Naive B cell (primary cell): ENCODE measurements around the gene EDDM3A. TPM values are rescaled to one million over a fixed set of nuclear protein-coding genes. Genes with fewer than 3 reads are reported as not detected.
A peak's percentile ranks its signal among the peaks of the same experiment; 100 is the strongest.
"Not testable (repeated sequence)": the region's sequence is repeated elsewhere in the genome, so short reads cannot be mapped to it uniquely, and the experiment has no call there.

Source experiments
- ATAC-seq, 2 donors: fragments of 150-1000 bp; cut with Tn5 transposase; 2 replicates each; pipeline ENCODE4 v1.10.0; 2021; ENCODE audit warnings: low read depth in 2 of 2, mild to moderate bottlenecking in 2 of 2, moderate library complexity in 2 of 2
- DNase-seq: peaks from one replicate; pipeline ENCODE4 v3.0.0; 2022
- H3K27ac Mint-ChIP-seq, 6 donors: one replicate each; pipeline ENCODE4 v1.8.0; 2020 to 2022; ENCODE audit warnings: mild to moderate bottlenecking in 6 of 6, mixed read lengths in 6 of 6, moderate library complexity in 5 of 6, inconsistent platforms in 2 of 6
- H3K27me3 Mint-ChIP-seq, 3 donors: one replicate each; pipeline ENCODE4 v1.8.0; 2021 to 2022; ENCODE audit warnings: mixed read lengths in 3 of 3, mild to moderate bottlenecking in 1 of 3
- H3K36me3 Mint-ChIP-seq, 2 donors: one replicate each; pipeline ENCODE4 v1.8.0; 2020 to 2022; ENCODE audit warnings: mixed read lengths in 2 of 2, inconsistent platforms in 1 of 2, mild to moderate bottlenecking in 1 of 2
- H3K4me1 Mint-ChIP-seq, 3 donors: one replicate each; pipeline ENCODE4 v1.8.0; 2020 to 2022; ENCODE audit warnings: mixed read lengths in 3 of 3, inconsistent platforms in 1 of 3, mild to moderate bottlenecking in 1 of 3, moderate library complexity in 1 of 3
- H3K4me3 Mint-ChIP-seq, 8 donors: one replicate each; pipeline ENCODE4 v1.8.0; 2020 to 2022; ENCODE audit warnings: mild to moderate bottlenecking in 8 of 8, mixed read lengths in 8 of 8, moderate library complexity in 8 of 8, inconsistent platforms in 2 of 8
- H3K9me3 Mint-ChIP-seq, 7 donors: one replicate each; pipeline ENCODE4 v1.8.0; 2020 to 2022; ENCODE audit warnings: mixed read lengths in 7 of 7, mild to moderate bottlenecking in 5 of 7, inconsistent platforms in 2 of 7, moderate library complexity in 1 of 7
- polyA plus RNA-seq, 6 donors: library from polyadenylated mRNA; unstranded; fragments of 300-500 nt; fragmentation: Illumina TruSeq; gene quantifications; one replicate each; pipeline ENCODE4 v1.2.3, GENCODE V29; 2021; ENCODE audit warnings: low read depth in 6 of 6

Gene EDDM3A
- polyA plus RNA-seq, 6 donors from 2014 or later, result 0.31 to 0.52 (median 0.47) TPM; not detected in 3

DNA sequence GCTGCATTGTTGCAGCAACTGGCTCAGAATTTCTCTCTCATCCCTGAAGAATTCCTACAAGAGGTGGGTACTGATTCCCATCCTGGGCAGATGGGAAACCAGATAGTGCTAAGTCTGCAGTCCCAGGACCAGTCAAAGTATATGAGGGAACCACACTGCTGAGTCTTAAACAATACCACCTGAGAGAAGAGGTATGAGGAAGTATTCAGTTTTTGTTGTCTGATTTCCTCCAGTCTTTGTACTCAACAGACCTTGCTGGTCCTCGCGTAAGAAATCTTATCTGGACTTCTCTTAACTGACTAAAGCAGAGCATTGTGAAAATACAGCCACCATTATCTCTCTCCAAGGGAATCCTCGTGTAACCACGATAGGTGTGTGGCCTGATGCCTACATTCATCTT lies 3.6 kb upstream of the EDDM3A start:
- ATAC-seq (peak; percentile 58 to 79), DNase-seq (no peak)
- no peaks in the 10 kb centered on the region for H3K9me3 Mint-ChIP-seq
- H3K27me3 Mint-ChIP-seq, result peaks cover 0 to 14% (median 0%) of the 10 kb centered on the region in 3 donors
- peaks cover 7 to 24% (median 20%) of the 10 kb centered on the region in 3 donors for H3K4me1 Mint-ChIP-seq
- no peaks in the 10 kb centered on the region for H3K36me3 Mint-ChIP-seq
- peak overlapping the region; percentile 59 to 82 (median 74) for H3K27ac Mint-ChIP-seq
- H3K4me3 Mint-ChIP-seq, result no peak overlapping the region

- no peaks in the 10 kb centered on the region for H3K9me3 Mint-ChIP-seq
- no peak overlapping the region for H3K4me3 Mint-ChIP-seq
- H3K27me3 Mint-ChIP-seq, result peaks cover 0 to 11% (median 0%) of the 10 kb centered on the region in 3 donors
- H3K36me3 Mint-ChIP-seq, result no peaks in the 10 kb centered on the region
- no peak for ATAC-seq
- DNase-seq, result no peak
- H3K27ac Mint-ChIP-seq, result no peak overlapping the region
- peaks cover 7 to 24% (median 20%) of the 10 kb centered on the region in 3 donors for H3K4me1 Mint-ChIP-seq
These were observed 2.1 kb upstream of the EDDM3A start for GRCh38 chr14:20743556-20743955.

- H3K4me3 Mint-ChIP-seq, result no peak overlapping the region
- peak overlapping the region in 1 of 6 donors; percentile 59 for H3K27ac Mint-ChIP-seq
- peaks cover 2 to 4% of the 10 kb centered on the region in 2 donors for H3K36me3 Mint-ChIP-seq
- DNase-seq (no peak), ATAC-seq (no peak)
- H3K9me3 Mint-ChIP-seq, result peaks cover 0 to 8% (median 3%) of the 10 kb centered on the region in 7 donors
- H3K27me3 Mint-ChIP-seq, result peaks cover 0 to 9% (median 2%) of the 10 kb centered on the region in 3 donors
- H3K4me1 Mint-ChIP-seq, result peaks cover 7 to 24% (median 24%) of the 10 kb centered on the region in 3 donors
These were observed 879 bp downstream of the EDDM3A start for GRCh38 chr14:20746566-20746965.

GRCh38 chr14:20748439-20748838 lies 2.8 kb downstream of the EDDM3A start:
- H3K27ac Mint-ChIP-seq, result no peak overlapping the region
- H3K27me3 Mint-ChIP-seq, result peaks cover 0 to 15% (median 8%) of the 10 kb centered on the region in 3 donors
- H3K4me1 Mint-ChIP-seq, result peaks cover 0 to 11% (median 10%) of the 10 kb centered on the region in 3 donors
- ATAC-seq (no peak), DNase-seq (no peak)
- no peak overlapping the region for H3K4me3 Mint-ChIP-seq
- peaks cover 6 to 26% (median 15%) of the 10 kb centered on the region in 7 donors for H3K9me3 Mint-ChIP-seq
- peaks cover 4 to 13% of the 10 kb centered on the region in 2 donors for H3K36me3 Mint-ChIP-seq

DNA sequence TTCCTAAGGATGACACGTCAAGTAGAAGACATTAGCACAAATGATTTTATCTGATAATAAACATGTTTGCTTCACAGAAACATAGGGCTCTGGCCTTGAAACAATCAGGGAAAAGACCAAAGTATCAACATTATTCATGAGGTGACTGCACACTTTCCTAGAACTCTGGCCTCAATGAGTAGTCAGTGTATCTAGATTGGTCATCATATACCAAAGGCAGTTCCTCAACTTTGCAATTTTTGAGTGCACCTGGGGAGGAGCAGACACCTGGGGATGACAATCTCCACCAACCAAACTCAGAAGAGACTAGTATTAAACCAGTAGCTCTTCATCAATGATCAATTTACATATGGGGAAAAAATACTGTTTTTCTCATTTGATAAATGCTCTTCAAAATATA lies 4.5 kb downstream of the EDDM3A start:
- Mint-ChIP-seq H3K27me3 (peaks cover 0 to 15% (median 8%) of the 10 kb centered on the region in 3 donors), H3K9me3 (peaks cover 6 to 27% (median 15%) of the 10 kb centered on the region in 7 donors), H3K4me1 (peaks cover 0 to 11% (median 10%) of the 10 kb centered on the region in 3 donors), H3K27ac (no peak overlapping the region), H3K4me3 (no peak overlapping the region), H3K36me3 (peaks cover 4 to 13% of the 10 kb centered on the region in 2 donors)
- ATAC-seq (no peak), DNase-seq (no peak)

DNA sequence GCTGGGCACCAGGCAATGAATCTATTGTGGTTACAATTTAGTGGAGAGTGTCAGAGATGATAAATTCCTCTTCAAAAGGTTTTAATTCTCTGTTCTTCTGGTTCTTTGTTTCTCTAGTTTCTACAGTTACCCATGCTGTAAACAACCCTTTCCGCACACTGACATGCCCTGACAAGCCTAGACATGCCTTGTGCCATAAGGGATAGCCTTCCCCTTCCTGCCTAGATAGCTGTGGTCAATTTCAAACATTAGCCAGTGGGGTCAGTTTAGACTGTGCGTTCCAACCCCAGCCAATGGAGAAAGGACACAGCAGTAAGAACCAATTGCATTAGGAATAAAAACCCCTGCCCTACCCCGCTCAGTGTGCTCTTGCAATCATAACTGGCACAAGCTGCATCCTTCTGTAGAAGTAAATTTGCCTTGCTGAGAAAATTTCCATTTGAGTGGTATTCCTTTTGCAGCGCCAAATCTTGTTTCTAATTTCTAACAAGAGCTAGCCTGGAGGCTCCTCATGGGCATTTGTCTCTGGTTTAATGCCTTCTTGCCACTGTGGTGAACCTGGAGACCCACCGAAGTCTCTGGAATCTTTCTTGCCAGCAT lies 6.4 kb downstream of the EDDM3A start:
- H3K27ac Mint-ChIP-seq, result no peak overlapping the region
- peaks cover 6 to 27% (median 15%) of the 10 kb centered on the region in 7 donors for H3K9me3 Mint-ChIP-seq
- DNase-seq (no peak), ATAC-seq (no peak)
- no peak overlapping the region for H3K4me3 Mint-ChIP-seq
- H3K4me1 Mint-ChIP-seq, result peaks cover 0 to 10% (median 0%) of the 10 kb centered on the region in 3 donors
- peaks cover 4 to 13% of the 10 kb centered on the region in 2 donors for H3K36me3 Mint-ChIP-seq
- peaks cover 5 to 15% (median 8%) of the 10 kb centered on the region in 3 donors for H3K27me3 Mint-ChIP-seq

DNA sequence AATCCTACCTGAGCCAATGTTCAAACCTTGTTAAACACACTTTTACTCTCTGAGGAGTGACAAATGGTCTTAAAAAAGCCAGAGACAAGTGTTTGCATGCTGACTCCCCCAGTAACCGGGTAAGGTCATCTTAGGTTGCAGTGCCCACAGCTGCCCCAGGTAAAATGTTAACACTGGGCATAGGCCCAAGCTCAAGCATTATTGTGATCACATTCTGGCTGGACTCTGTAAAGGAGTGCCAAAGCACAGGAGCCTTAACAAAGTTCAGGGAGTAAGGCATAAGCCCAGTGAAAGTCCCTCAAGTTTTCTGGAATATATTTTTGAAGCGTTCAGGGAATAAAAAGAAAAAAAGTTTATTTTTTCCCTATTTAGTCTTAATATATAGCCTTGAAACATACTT lies 8.6 kb downstream of the EDDM3A start:
- Mint-ChIP-seq H3K27me3 (peaks cover 5 to 11% (median 8%) of the 10 kb centered on the region in 3 donors), H3K4me3 (no peak overlapping the region), H3K9me3 (peaks cover 6 to 27% (median 15%) of the 10 kb centered on the region in 7 donors), H3K27ac (no peak overlapping the region), H3K4me1 (peaks cover 6 to 11% (median 9%) of the 10 kb centered on the region in 3 donors), H3K36me3 (peaks cover 4 to 13% of the 10 kb centered on the region in 2 donors)
- ATAC-seq (no peak), DNase-seq (no peak)

DNA sequence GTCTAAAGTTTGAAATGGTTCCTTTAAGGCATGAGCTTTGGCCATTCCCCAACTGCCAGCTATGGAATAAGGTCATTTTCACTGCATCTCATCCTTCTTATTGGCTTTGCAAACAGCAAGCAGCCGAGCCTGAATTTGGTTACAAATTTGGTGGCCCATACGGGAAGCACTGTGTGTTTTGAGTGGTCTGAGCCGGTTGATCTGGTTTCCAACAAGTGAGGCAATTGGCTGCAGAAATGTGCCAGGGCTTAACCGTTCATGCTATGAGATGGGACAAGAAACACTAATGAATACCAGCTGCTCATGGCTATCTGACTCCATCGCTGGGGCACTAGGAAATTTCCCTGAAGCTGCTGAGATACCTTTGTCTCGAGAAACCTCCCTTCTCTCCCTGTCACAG lies 9.3 kb downstream of the EDDM3A start:
- peaks cover 4 to 13% of the 10 kb centered on the region in 2 donors for H3K36me3 Mint-ChIP-seq
- no peak overlapping the region for H3K27ac Mint-ChIP-seq
- H3K4me3 Mint-ChIP-seq, result no peak overlapping the region
- DNase-seq (no peak), ATAC-seq (no peak)
- peaks cover 5 to 11% (median 8%) of the 10 kb centered on the region in 3 donors for H3K27me3 Mint-ChIP-seq
- peaks cover 6 to 9% (median 9%) of the 10 kb centered on the region in 3 donors for H3K4me1 Mint-ChIP-seq
- H3K9me3 Mint-ChIP-seq, result peaks cover 6 to 27% (median 15%) of the 10 kb centered on the region in 7 donors

DNA sequence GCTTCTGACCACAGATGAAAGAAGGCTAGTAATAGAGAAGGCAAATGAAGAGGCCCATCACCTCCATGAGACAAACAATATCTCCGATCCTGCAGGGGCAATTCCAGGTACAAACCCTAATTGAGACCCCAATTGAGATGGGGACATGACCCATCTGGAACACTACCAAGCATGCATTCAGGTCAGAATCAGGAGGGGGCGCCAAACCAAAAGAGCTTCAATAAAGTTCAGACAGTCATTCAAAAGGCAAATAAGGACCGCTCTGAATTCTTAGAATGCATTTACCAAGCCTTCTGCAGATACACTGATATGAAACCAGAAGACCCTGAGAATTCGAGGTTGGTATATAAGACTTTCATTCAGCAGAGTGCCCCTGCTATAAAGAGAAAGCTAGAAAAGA lies 12.3 kb downstream of the EDDM3A start:
- H3K27ac Mint-ChIP-seq, result no peak overlapping the region

GRCh38 chr14:20759465-20759864 lies 13.8 kb downstream of the EDDM3A start:
- not testable (repeated sequence) for H3K4me3 Mint-ChIP-seq, H3K27ac Mint-ChIP-seq, ATAC-seq, H3K27me3 Mint-ChIP-seq, DNase-seq, H3K9me3 Mint-ChIP-seq, H3K36me3 Mint-ChIP-seq
- H3K4me1 Mint-ChIP-seq, result peaks cover 7 to 15% (median 9%) of the 10 kb centered on the region in 3 donors

More for the DNA sequence above, 12.3 kb downstream of the EDDM3A start:
- Mint-ChIP-seq H3K4me1 (peaks cover 6 to 9% (median 9%) of the 10 kb centered on the region in 3 donors), H3K27me3 (peaks cover 0 to 5% (median 0%) of the 10 kb centered on the region in 3 donors), H3K36me3 (no peaks in the 10 kb centered on the region), H3K4me3 (no peak overlapping the region), H3K9me3 (peaks cover 0 to 6% (median 2%) of the 10 kb centered on the region in 7 donors)
- peak; percentile 24 for DNase-seq
- peak in 1 of 2 donors; percentile 36 for ATAC-seq

GRCh38 chr14:20760950-20761349 lies 15.3 kb downstream of the EDDM3A start:
- no peaks in the 10 kb centered on the region for H3K36me3 Mint-ChIP-seq
- H3K4me1 Mint-ChIP-seq, result peaks cover 17 to 29% (median 19%) of the 10 kb centered on the region in 3 donors
- no peak overlapping the region for H3K4me3 Mint-ChIP-seq
- DNase-seq (no peak), ATAC-seq (no peak)
- H3K9me3 Mint-ChIP-seq, result no peaks in the 10 kb centered on the region
- peak overlapping the region in 1 of 6 donors; percentile 15 for H3K27ac Mint-ChIP-seq
- H3K27me3 Mint-ChIP-seq, result peaks cover 0 to 5% (median 0%) of the 10 kb centered on the region in 3 donors

DNA sequence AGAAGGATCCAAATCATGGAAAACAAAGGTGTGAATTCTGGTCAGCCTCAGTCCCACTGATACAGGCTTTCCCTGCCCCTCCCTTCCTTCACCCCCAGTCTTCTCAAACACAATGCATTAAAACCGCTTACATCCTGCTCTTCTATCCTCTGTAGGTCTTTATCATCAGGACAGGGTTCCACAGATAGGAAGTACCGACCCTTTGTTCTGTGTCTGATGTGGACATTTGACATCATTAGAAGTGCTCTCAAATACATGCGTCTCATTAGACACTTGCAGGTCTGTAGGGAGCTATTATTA lies 22.9 kb downstream of the EDDM3A start:
- no peaks in the 10 kb centered on the region for H3K9me3 Mint-ChIP-seq
- ATAC-seq (no peak), DNase-seq (no peak)
- peaks cover 0 to 8% (median 0%) of the 10 kb centered on the region in 3 donors for H3K27me3 Mint-ChIP-seq
- H3K4me3 Mint-ChIP-seq, result no peak overlapping the region
- H3K36me3 Mint-ChIP-seq, result no peaks in the 10 kb centered on the region
- H3K27ac Mint-ChIP-seq, result no peak overlapping the region
- H3K4me1 Mint-ChIP-seq, result peaks cover 13 to 32% (median 21%) of the 10 kb centered on the region in 3 donors

GRCh38 chr14:20769421-20769820 lies 23.7 kb downstream of the EDDM3A start:
- Mint-ChIP-seq H3K4me3 (no peak overlapping the region), H3K4me1 (peaks cover 13 to 26% (median 20%) of the 10 kb centered on the region in 3 donors)

GRCh38 chr14:20772650-20773049 lies 27.0 kb downstream of the EDDM3A start:
- Mint-ChIP-seq H3K27me3 (peaks cover 0 to 8% (median 0%) of the 10 kb centered on the region in 3 donors), H3K27ac (no peak overlapping the region), H3K36me3 (no peaks in the 10 kb centered on the region), H3K9me3 (no peaks in the 10 kb centered on the region), H3K4me1 (peaks cover 0 to 13% (median 11%) of the 10 kb centered on the region in 3 donors), H3K4me3 (no peak overlapping the region)
- ATAC-seq (no peak), DNase-seq (no peak)

More at GRCh38 chr14:20769421-20769820, 23.7 kb downstream of the EDDM3A start:
- DNase-seq, result no peak
- H3K9me3 Mint-ChIP-seq, result no peaks in the 10 kb centered on the region
- H3K27me3 Mint-ChIP-seq, result peaks cover 0 to 8% (median 0%) of the 10 kb centered on the region in 3 donors
- ATAC-seq, result no peak
- H3K36me3 Mint-ChIP-seq, result no peaks in the 10 kb centered on the region
- no peak overlapping the region for H3K27ac Mint-ChIP-seq
